Endothelial cell (in vitro differentiated cells): ENCODE data around the gene FAM228A. TPM values are rescaled to one million over a fixed set of nuclear protein-coding genes. Genes with fewer than 3 reads are reported as not detected.

ENCODE experiments used
- DNase-seq: peaks from one replicate; pipeline ENCODE4 v3.0.0; 2021; ENCODE audit warnings: low spot score
- H3K27ac Mint-ChIP-seq: one replicate; pipeline ENCODE4 v1.8.0; 2021; ENCODE audit warnings: mixed read lengths, inconsistent platforms; ENCODE audit not compliant: unreplicated experiment
- H3K27me3 Mint-ChIP-seq: one replicate; pipeline ENCODE4 v1.8.0; 2021; ENCODE audit warnings: mild to moderate bottlenecking, moderate library complexity, mixed read lengths, inconsistent platforms; ENCODE audit not compliant: unreplicated experiment
- H3K36me3 Mint-ChIP-seq: one replicate; pipeline ENCODE4 v1.8.0; 2021; ENCODE audit warnings: mild to moderate bottlenecking, low read depth, mixed read lengths, inconsistent platforms; ENCODE audit not compliant: unreplicated experiment
- H3K4me1 Mint-ChIP-seq: one replicate; pipeline ENCODE4 v1.8.0; 2021; ENCODE audit warnings: mild to moderate bottlenecking, mixed read lengths, inconsistent platforms; ENCODE audit not compliant: unreplicated experiment
- H3K4me3 Mint-ChIP-seq: one replicate; pipeline ENCODE4 v1.8.0; 2021; ENCODE audit warnings: mild to moderate bottlenecking, mixed read lengths, inconsistent platforms; ENCODE audit not compliant: unreplicated experiment
- H3K9me3 Mint-ChIP-seq: one replicate; pipeline ENCODE4 v1.8.0; 2021; ENCODE audit warnings: mixed read lengths, inconsistent platforms; ENCODE audit not compliant: unreplicated experiment
- CTCF ChIP-seq: fragments of 200-600 bp; sonication (generic); IDR thresholded peaks from one replicate; pipeline ENCODE4 v1.5.0; 2021; ENCODE audit warnings: antibody characterized with exemption; ENCODE audit not compliant: unreplicated experiment
- total RNA-seq: library from RNA; stranded (reverse); fragmentation: NEBNext Ultra II Directional; extraction: Animal tissue kit (Norgen Biotek cat#: 25700); gene quantifications from one replicate; pipeline ENCODE4 v1.2.1, GENCODE V29; 2021; ENCODE audit not compliant: unreplicated experiment

Gene FAM228A
- total RNA-seq, 1 donor from 2014 or later: not detected

GRCh38 chr2:24182507-24182906, 7.7 kb downstream of the FAM228A start:
- H3K27ac Mint-ChIP-seq: no peak overlapping the region
- TF ChIP-seq CTCF: no peak

GRCh38 chr2:24183366-24184069, 8.7 kb downstream of the FAM228A start:
- Mint-ChIP-seq H3K9me3 (no peaks in the 10 kb centered on the region), H3K36me3 (no peaks in the 10 kb centered on the region), H3K27ac (no peak overlapping the region), H3K4me1 (peaks cover 3% of the 10 kb centered on the region), H3K4me3 (no peak overlapping the region), H3K27me3 (no peaks in the 10 kb centered on the region)
- no peak for TF ChIP-seq CTCF
- no peak for DNase-seq

More at GRCh38 chr2:24182507-24182906, 7.7 kb downstream of the FAM228A start:
- H3K4me3 Mint-ChIP-seq: no peak overlapping the region
- no peak for DNase-seq
- H3K4me1 Mint-ChIP-seq: peaks cover 3% of the 10 kb centered on the region
- no peaks in the 10 kb centered on the region for H3K36me3 Mint-ChIP-seq
- no peaks in the 10 kb centered on the region for H3K27me3 Mint-ChIP-seq
- no peaks in the 10 kb centered on the region for H3K9me3 Mint-ChIP-seq

GRCh38 chr2:24189551-24189950, 14.7 kb downstream of the FAM228A start:
- no peaks in the 10 kb centered on the region for H3K4me1 Mint-ChIP-seq
- H3K4me3 Mint-ChIP-seq: no peak overlapping the region
- no peaks in the 10 kb centered on the region for H3K36me3 Mint-ChIP-seq
- no peaks in the 10 kb centered on the region for H3K9me3 Mint-ChIP-seq
- DNase-seq: no peak
- H3K27me3 Mint-ChIP-seq: no peaks in the 10 kb centered on the region
- no peak overlapping the region for H3K27ac Mint-ChIP-seq
- no peak for TF ChIP-seq CTCF

- TF ChIP-seq CTCF: no peak
- H3K9me3 Mint-ChIP-seq: no peaks in the 10 kb centered on the region
- H3K36me3 Mint-ChIP-seq: no peaks in the 10 kb centered on the region
- DNase-seq: no peak
- no peaks in the 10 kb centered on the region for H3K27me3 Mint-ChIP-seq
- no peak overlapping the region for H3K4me3 Mint-ChIP-seq
- H3K27ac Mint-ChIP-seq: no peak overlapping the region
- H3K4me1 Mint-ChIP-seq: no peaks in the 10 kb centered on the region
These were observed 15.7 kb downstream of the FAM228A start for GRCh38 chr2:24190503-24190902.

GRCh38 chr2:24191156-24191555, 16.3 kb downstream of the FAM228A start:
- H3K27ac Mint-ChIP-seq: no peak overlapping the region

More at GRCh38 chr2:24191156-24191555, 16.3 kb downstream of the FAM228A start:
- no peak overlapping the region for H3K4me3 Mint-ChIP-seq
- DNase-seq: no peak
- no peak for TF ChIP-seq CTCF
- no peaks in the 10 kb centered on the region for H3K9me3 Mint-ChIP-seq
- no peaks in the 10 kb centered on the region for H3K36me3 Mint-ChIP-seq
- no peaks in the 10 kb centered on the region for H3K4me1 Mint-ChIP-seq
- H3K27me3 Mint-ChIP-seq: no peaks in the 10 kb centered on the region
